Right renal cortex interstitium (tissue), 3 donors: Measurements from ENCODE around the gene CCIN. TPM values are rescaled to one million over a fixed set of nuclear protein-coding genes. Genes with fewer than 3 reads are reported as not detected.

ENCODE experiments used
- DNase-seq, 3 donors: peaks; one replicate each; pipeline ENCODE4 v3.0.0-alpha.2; 2013; ENCODE audit warnings: low read depth in 3 of 3, low spot score in 2 of 3
- polyA plus RNA-seq, 3 donors: library from polyadenylated mRNA; unstranded; fragments of 120-200 nt; gene quantifications; one replicate each; pipeline ENCODE4 v1.2.1, GENCODE V29; 2013; ENCODE audit not compliant: insufficient read length in 3 of 3

The CCIN gene
- polyA plus RNA-seq, 3 donors = 0.39 to 0.46 (median 0.40) TPM

DNA sequence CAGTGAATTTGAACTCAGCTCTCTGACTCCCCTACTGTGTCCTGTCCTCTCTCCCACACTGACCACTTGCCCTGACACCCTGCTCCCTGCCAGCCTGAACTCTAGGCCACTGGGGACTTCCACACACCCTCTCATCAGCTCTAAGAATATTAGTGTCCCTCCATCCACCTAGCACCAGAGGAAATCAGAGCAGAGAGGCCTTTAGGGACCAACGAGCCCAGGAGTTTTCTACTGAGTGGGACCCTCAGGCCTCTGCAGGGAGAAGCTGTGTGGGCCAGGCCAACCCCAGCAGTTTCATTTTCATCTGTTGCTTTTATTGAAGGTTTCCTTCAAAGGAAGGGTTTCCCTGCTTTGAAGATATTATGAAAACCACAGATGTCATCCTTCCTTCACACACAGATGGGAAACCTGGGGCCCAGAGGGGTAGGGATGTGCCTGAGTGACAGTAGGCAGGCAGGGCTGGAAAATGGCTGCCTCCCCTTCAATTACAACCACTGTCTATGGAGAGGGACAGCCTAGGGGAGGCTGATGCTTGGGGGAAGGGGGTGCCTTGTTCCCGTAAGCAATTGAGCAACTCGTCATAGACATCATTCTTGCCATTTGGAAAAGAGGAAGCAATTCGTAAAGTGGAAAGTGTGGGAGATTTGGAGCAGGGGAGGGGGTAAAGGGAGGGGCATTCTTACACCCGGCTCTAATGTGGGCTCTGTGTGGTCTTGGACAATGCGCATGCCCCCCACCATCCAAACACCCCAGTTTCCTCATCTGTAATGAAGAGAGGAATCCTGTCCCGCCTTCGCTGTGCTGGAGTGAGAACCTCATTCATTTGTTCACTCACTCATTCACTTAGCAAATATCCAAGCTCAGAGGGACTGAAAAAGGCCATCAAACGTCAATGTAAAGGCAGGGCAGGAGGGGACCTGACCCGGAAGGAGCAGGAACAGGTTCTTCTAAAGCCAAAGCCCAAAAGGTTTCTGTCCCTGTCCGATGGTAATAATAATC, 28.8 kb upstream of the CCIN start:
- DNase-seq = no peak

DNA sequence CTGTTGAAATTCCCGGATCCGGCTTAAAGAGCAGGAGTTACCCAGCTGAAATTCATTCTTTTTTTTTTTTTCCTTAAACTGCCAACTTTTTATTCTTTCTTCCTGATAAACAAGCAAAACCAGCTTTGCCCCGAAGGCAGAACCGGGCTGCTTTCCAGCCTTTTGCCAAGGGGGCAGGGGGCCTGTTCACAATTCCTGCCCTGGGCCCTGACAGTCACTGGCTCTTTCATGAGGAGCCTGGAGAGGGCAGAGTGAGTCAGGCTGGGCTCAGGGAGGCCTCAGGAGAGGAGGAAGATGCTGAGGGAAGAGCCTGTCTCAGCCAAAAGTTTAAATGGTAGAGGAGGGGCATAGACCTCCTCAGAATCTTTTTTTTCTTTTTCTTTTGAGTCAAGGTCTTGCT, 27.9 kb upstream of the CCIN start:
- DNase-seq = no peak

DNA sequence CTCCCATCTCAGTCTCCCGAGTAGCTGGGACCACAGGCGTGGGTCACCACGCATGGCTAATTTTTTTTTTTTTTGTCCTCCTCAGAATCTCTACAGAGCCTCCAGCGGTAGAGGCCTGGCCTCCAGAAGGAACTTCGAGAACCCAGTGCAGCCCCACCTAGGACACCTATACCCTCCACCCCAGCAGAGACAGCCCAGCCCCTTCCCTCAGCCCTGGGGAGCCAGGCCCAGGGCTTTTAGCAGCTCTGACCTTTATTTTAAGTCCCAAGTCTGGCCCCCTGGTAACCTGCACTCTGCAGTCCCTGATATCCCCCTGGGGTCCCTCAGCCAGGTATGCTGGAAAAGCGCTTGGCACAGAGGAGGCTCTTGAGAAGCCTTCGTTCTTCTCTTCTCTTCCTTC, 27.4 kb upstream of the CCIN start:
- no peak for DNase-seq

DNA sequence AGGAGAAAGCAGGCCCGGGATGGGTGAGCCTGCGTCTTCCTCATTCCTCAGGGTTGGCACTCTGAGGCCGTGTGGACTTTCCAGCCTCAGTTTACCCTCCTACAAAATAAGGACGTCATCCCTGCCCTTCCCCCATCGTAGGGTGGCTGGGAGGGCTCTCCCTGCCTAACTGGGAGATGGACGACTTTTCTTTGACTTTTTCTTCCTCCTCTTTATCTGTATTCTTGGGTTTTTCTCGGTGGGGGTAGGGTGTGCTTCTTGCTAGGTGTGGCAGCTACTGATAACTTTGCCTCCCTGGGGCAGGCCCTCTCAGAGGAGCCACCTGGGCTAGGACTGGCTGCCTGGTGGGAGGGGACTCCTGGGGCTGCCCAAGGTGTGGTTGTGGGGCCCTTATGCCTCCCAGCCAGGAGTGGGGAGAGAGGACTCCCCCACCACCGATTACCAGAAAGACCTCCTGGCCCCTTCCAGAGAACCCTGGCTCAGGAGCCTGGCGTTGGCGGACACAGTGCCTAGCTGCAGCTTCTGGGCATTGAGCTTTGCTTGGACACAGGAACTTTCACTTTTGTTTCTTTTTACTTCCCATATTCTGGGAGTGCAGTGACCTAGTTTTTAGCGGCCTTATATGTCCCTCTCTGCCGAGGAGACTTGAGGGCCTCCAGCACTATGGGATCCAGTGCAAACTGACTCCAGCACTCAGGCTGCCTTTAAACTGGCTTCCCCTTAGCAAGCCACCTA, 26.5 kb upstream of the CCIN start:
- DNase-seq = no peak

DNA sequence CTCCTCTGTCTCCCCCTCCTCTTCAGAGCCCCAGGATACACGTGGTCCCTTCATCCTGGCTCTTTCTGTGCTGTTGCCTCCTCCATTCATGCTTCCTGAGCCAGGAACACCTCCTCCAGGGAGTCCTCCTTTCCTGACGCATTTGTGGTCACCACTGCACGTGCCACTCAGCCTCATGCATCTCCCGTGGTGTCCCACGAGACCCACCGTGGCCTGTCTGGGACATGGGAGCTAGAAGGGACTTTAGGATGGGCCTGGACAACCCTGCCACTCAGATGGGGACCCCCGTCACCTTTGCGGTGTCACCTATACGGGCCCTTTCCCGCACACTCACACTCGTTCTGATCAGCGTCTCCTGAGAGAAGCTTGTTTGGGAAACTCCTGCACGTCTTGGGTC, 25.9 kb upstream of the CCIN start:
- DNase-seq = no peak

DNA sequence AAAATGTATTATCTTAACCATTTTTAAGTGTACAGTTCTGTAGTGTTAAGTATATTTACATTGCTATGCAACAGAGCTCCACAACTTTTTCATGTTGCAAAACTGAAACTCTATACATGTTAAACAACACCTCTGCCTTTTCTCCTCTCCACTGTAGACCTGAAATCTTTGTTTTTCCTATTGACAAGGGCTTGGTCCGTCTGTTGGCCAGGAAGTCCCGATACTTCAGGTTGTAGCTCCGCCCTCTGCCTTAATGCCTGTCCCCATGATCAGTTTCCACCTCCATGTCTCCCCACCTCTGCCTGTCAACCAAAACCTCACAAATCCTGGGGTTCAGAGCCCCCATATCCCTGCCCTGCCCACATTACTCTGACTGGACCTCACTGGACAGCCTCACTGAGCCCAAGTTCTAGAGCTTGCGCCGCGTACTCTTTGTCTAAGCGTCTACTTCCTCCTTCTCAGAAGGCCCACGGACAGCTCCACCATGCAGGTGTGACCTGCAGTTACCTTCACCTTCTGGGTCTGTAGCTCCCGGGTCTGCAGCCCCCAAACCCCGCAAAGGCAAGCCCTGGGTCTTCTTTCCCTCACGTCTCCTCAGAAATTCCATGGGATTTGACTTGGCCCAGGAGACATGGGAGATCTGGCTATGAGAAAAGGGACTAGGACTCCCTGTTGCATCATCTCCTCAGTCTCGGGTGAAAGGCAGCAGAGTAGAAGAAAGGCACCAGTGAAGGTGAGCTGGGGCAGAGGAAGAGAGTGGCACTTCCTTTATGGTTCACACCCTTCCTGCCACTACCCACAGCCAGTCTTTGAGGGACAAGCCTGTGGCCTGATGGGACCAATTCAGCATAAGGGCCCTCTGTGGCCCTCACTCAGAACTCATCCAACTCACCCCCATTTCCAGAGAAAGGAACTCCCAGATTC, 24.6 kb upstream of the CCIN start:
- no peak for DNase-seq

DNA sequence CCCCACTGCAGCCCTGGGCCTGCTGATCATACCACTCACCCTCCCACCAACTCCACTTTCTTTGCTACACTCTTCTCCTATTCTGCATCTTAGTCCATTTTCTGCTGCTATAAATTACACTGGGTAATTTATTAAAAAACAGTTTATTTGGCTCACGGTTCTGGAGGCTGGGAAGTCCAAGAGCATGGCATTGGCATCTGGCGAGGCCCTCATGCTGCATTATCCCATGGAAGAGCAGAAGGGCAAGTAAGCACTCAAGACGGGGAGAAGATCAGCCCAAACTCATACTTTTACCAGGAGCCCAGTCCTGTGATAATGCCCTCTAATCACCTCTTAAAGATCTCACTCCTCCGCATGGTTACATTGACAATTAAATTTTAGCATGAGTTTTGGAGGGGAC, 23.2 kb upstream of the CCIN start:
- DNase-seq = no peak

DNA sequence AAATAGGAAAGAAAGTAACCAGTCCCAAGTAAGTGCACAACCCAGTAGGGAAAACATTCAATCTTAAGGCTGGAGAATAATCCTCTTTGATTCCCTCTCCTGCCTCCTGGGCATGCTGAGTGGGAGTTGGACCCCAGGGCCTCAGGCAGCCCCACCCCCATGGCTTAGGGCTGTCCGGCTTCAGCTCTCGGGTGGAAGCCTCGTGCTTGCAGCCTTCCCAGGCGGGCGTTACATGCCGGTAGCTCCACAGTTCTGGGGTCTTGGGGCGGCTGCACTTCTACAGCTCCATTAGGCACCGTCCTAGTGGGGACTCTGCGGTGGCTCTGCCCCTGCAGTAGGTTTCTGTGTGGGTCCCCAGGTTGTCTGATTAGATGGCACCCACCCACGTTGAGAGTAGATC, 22.5 kb upstream of the CCIN start:
- DNase-seq = no peak

DNA sequence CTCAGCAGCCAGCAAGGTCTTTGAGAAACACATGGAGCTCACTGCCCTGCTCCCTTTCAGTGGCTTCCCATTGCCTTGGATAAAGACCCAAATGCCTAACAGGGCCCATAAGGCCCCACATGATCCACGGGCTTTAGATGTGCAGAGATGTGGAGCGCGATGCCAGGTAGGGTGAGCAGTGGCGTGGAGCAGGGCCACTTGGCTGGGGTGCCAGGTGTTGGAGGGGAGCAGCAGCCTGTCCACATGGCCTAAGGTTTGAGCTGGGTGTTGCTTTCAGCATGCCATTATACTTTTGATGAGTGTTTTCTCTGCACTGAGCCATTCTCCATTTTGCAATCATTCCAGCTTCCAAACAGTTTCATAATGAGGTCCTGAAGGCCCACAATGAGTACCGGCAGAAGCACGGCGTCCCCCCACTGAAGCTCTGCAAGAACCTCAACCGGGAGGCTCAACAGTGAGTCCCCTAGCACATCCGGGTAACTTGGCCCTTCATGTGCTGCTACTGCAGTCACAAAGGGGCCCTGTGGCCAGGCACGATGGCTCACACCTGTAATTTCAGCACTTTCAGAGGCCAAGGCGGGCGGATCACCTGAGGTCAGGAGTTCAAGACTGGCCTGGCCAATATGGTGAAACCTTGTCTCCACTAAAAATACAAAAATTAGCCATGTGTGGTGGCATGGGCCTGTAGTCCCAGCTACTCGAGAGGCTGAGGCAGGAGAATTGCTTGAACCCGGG, 21.6 kb upstream of the CCIN start:
- DNase-seq = no peak

DNA sequence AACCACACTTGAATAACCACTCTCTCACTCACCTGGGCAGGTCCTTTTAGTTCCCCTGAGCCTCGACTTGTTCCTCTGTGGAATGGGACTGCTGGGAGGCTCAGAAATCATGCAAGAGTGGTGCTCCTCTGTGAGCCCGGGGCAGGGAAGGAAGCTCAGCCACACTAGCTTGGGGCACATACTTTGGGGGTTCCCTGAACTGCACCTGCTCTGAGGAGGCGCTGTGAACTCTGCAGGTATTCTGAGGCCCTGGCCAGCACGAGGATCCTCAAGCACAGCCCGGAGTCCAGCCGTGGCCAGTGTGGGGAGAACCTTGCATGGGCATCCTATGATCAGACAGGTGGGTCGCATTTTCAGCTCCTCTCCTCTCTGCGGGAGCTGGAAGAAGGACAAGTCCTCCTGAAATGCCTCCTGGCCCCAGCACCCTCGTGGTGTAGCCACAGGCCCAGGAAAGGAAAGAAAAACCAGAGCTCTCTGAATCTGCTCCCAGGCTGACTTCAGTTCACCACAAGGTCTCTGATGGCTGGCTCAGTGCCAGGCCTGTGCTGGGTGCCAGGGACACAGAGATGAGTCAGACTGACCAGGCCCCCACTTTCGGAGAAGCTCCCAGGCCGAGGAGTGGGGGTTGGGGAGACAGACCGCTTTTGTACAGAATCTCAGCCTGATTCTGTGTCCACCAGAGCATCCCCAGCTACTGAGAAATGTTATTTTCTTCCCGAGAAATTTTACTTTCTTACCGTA, 20.7 kb upstream of the CCIN start:
- DNase-seq = no peak

DNA sequence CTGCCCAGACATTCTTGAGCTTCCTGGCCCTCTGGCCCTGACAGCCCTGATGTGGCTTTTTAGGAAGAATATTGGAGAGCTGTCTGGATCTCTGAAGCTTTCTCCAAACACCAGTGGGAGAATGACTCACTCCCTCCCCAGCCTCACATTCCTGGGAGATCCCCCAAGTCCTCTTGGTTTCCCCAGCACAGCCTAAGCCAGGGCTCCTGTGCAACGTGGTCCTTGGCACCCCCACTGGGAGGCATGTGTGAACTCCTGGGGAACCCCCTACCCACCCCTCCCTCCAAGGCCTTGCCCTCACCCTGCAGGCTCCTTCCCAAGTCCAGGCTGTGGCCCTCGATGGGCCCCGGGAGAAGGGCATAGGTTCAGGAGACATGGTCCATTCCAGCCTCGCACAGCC, 20.0 kb upstream of the CCIN start:
- DNase-seq = no peak

DNA sequence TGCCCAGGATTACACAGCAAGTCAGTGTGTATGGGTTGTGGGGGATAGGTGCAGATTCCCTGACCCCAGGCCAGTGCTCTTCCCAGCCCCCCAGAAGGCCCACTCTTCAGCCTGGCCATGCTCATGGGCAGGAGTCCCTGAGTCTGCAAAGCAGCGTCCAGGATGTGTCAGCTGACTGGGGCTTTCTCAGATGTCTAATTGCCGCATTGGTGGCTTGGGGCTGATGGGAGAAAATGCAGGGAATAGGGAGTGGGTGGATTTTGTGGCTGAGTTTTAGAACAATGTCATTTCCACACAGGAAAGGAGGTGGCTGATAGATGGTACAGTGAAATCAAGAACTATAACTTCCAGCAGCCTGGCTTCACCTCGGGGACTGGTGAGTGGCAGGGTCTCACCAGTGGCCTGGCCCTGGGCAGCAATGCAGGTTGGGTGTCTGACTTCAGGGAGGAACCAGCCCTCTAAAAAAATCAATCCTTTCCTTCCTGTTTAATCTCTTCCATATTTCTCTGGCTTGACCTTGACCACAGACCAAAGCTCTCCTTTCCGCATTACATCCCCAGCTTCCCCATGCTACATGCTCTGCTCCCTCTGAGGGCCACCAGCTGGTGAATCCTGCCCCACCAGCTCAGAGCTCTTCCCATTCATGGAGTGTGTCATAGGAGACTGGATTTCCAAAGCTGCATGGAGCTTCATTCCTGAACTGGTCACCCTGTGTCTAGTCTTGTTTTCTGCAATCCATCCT, 18.4 kb upstream of the CCIN start:
- DNase-seq = no peak

DNA sequence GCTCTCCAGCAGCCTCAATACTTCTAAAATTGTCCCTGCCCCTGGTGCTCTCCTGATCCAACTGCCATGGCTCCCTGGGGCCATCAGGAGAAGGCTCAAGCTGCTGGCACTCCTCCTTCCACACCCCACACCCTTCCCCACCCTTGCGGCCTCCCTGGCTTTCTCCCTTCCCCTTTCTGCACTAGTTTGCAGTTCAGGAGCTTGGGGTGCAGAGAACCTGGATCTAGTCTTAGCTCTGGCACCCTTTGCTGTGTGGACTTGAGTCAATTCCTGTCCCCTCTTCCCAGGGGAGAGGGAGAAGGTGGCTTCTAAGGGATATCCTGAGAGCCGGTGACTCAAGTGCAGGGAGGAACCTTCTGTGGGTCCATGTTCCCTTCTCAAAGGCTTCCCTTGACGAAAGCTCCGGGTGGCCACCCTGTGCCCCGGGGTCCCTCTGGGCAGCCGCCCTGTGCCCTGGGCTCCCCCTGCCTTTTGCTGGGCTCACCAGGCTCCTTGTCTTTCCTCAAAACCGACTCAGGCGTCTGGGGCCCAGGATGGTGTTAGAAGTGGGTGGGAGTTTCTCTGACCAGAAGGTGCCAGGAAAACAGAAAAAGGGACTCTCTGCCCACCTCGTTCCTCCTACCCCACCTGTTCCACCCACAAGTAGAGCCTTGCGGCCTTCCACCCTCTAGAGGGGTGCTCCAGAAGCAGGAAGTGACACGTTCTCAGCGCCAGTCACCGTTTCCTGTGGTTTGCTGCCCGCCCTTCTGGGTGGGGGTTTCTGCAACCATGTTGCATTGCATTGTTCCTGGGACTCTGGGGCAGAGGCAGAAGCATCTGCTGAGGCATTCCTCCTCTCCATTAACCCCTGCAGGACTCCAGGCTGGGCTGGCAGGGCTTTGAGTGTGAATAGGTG, 17.6 kb upstream of the CCIN start:
- no peak for DNase-seq

DNA sequence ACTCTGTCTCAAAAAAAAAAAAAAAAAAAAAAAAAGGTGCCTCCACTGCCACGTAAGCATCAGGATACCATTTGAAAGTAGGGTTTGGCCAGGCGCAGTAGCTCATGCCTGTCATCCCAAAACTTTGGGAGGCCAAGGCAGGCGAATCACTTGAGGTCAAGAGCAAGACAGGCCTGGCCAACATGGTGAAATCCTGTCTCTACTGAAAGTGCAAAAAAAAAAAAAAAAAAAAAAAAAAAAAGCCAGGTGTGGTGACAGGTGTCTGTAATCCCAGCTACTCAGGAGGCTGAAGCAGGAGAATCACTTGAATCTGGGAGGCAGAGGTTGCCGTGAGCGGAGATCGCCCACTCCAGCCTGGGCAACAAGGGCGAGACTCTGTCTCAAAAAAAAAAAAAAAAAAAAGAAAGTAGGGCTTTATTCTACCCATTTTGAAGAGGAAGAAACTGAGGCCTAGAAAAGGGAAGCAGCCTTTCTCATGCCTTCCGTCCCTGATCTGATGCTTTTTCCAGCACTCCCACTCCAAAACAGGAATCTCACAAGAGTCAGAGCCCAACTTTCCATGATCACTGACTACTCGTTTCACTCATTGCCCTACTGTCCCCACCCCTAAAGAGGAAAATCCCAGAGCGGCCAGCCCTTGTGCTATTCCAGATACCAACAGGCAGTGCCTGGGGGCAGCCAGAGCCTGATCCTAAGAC, 16.3 kb upstream of the CCIN start:
- no peak for DNase-seq

DNA sequence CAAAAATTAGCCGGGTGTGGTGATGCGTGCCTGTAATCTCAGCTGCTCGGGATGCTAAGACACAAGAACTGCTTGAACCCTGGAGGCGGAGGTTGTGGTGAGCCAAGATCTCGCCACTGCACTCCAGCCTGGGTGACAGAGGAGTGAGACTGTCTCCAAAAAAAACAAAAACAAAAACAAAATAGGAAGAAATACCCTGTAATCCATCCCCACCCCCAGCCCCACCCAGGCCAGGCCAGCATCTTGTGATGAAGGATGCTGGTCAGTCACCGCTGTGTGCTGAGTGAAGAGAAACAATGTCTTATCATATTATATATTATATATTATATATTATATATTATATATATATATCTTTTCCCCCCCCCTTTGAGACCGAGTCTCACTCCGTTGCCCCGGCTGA, 15.4 kb upstream of the CCIN start:
- no peak for DNase-seq

DNA sequence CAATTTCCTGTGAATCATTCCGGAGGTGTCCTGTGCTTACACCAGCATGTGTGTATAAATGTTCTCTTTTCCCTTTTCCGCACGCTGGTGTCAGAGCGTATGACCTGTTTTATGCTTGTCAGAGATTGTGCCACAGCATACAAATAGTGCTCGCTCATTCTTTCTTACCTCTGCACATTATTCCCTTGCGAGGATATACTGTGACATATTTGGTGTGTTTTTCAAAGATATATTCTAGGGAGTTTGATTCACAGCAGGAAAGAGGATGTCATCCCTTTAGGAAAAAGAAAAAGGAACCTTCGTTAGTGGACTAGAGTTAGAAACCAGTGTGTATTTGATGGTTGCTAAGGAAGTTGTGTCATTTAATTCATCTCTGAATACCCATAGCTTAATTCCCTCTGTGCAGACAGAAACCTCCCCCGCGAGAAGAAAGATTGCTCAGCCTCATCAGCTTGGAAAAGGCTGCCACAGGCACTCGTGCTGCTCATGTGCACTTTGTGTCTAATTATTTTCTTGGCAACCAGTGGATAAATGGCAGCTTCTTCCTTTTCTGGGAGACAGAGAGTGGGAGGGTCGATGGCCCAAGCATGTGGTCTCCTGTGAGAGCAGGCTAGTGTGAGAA, 14.7 kb upstream of the CCIN start:
- no peak for DNase-seq

DNA sequence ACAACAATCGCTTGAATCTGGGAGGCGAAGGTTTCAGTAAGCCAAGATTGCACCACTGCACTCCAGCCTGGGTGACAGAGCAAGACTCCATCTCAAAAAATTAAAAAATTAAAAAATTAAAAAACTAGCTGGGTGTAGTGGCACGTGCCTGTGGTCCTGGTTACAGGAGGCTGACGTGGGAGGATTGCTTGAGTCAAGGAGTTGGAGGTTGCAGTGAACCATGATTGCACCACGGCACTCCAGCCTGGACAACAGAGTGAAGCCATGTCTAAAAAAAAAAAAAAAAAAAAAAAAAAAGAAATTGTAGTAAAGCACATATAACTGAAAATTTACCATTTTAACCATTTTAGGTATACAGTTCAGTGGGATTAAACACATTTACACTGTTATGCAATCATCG, 13.1 kb upstream of the CCIN start:
- no peak for DNase-seq
